RPMI8226 (cell line): ENCODE results near the gene CFAP44.
"Not testable (repeated sequence)": the region's sequence is repeated elsewhere in the genome, so short reads cannot be mapped to it uniquely, and the experiment has no call there.

Experiments
- DNase-seq: peaks from one replicate; pipeline ENCODE4 v3.0.0-alpha.2; 2015

The CFAP44 gene, protein sequence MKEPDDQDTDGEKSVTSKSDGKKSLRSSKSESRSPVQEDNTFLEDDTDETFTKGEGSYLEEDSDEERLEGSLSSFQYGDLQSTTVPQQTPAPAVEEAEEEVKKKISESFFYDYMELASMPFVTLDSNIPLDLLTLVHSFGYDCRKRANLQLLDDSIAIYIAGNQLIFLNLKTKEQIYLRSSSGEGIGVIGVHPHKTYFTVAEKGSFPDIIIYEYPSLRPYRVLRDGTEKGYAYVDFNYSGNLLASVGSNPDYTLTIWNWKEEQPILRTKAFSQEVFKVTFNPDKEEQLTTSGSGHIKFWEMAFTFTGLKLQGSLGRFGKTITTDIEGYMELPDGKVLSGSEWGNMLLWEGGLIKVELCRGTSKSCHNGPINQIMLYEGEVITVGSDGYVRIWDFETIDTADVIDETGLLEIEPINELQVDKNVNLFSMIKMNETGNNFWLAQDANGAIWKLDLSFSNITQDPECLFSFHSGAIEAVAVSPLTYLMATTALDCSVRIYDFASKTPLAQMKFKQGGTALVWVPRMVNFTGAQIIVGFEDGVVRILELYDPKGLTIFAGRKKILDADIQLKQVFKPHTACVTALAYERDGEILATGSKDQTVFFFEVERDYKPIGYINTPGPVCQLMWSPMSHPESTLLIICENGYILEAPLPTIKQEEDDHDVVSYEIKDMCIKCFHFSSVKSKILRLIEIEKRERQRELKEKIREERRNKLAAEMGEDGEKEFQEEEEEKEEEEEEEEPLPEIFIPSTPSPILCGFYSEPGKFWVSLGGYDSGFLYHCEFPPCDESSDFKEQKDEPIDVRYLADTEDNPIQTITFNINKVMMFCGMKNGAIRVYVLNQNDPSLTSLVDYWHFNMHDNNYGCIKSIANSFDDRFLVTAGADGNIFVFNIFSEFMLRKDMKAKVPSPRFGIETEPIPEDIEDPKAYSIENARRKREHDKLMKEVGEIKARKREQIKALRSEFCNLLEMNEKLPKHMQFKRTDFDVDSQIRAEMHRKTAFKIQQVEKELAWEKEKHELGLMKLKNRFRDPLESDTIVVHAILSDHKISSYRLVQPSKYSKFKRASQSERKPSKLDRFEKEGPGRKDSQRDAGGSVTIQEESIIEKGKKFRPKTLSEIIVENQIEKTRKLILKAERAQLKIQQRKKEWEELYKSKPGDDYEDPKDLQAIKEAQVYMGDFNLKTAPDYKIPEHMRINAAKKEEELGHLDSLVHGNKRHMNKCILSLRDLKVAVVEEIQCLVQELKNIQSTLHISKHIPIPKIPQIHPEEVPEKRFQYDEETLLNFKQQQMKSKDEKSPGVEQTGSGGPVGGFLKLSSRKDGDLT (N-terminal part only)

DNA sequence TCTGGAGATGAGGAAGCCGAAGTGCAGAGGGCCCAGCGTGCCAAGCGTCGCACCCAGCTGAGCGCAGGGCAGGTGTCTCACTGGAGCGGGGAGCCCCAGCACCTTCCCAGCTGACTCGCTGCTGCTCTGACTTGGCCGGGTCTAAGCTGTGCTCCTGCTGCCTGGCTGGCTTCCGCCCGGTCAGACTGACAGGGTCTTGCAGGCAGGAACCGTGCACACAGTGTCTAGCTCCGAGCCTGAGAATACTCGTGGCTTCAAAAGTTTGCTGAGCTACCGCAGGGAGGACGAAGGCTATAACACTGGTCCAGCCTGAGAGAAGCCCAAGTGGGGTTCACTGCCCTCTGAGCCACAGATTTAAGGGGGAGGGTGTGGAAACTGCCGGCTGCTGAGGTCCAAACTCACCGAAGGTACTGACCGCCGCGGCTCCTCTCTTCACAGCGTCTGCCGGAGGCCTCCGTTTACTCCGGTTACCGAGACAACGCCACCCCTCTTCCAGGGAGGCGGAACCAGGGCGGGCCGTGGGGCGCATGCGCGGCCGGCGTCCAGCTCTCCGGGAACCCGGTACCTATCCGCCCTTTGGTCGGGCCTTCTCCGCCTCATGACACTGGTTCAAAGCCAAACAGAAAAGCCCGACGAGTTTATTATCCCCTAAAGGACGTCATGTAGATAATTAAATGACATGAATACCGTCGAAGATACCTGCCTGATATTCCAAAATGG is at the start of gene CFAP44:
TSS of gene CFAP44 (minus strand) at position 443 of the 720 bp plus-strand sequence. CDS start 7,829 bp downstream, outside the sequence.
- no peak for DNase-seq

DNA sequence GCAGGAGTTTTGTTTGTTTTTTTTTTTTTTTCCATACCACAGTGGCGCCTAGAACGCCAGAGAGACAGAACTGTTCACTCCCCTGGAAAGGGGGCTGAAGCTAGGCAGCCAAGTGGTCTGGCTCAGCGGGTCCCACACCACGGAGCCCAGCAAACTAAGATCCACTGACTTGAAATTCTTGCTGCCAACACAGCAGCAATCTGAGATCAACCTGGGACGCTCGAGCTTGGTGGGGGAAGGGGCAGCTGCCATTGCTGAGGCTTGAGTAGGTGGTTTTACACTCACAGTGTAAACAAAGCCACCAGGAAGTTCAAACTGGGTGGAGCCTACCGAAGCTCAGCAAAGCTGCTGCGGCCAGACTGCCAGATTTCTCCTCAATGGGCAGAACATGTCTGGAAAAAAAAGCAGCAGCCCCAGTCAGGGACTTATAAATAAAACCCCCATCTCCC is 43.9 kb upstream of the CFAP44 start:
- no peak for DNase-seq

DNA sequence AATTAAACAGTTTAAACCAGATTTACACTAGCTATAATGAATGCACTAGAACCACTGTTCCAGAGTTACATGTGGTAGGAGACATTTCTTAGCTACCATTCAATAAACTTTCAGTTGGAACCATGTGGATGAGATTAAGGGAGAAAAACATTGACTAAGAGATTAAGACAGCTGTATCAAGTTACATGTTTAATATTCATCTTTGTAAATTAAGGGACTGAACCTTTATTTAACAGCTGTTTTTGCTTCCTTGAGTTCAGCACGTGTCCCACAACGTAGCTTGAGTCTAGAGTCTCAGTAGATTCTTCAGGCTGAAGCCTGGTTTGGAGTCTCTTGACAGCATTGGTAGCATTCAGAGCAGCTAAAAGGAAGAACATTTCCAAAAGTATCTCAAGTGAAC is 27.2 kb upstream of the CFAP44 start:
- DNase-seq, result no peak

DNA sequence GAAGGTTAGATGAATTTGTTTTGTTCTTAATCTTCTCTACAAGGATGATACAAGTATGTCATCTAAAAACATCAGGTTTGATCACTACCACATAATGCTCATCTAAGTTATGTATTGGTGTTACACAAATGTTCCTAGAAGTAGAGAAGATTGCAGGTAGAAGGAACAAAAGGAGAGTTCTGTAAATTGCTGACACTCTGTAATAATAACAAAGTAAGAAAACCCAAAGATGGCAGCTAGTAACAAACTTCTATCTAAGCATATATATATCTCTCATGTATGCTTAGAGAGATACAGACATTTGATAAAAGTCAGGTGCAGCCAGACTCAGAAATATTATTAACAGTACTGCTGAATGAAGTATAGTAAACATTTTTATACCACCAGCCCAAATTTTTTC is 20.2 kb upstream of the CFAP44 start:
- no peak for DNase-seq

DNA sequence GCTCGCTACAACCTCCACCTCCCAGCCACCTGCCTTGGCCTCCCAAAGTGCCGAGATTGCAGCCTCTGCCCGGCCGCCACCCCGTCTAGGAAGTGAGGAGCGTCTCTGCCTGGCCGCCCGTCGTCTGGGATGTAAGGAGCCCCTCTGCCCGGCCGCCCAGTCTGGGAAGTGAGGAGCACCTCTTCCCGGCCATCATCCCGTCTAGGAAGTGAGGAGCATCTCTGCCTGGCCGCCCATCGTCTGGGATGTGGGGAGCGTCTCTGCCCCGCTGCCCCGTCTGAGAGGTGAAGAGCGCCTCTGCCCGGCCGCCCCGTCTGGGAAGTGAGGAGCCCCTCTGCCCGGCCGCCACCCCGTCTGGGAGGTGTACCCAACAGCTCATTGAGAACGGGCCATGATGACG is 17.3 kb upstream of the CFAP44 start:
- DNase-seq, result not testable (repeated sequence)

DNA sequence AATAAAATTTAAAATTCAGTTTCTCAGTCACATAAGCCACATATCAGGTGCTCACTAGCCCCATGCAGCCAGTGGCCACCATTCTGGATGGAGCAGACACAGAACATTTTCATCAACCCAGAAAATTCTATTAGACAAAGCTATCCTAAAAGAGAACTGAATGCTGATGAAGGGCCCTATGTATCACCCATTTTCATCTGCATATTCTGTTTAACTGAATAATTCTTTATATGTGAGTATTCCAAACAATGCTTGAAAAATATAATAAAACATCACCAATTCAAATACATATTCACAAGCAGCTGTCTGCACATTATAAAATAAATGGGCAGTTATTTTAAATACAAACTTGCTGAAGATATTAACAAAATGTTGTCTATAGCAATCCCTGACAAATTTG is 14.2 kb upstream of the CFAP44 start:
- no peak for DNase-seq

DNA sequence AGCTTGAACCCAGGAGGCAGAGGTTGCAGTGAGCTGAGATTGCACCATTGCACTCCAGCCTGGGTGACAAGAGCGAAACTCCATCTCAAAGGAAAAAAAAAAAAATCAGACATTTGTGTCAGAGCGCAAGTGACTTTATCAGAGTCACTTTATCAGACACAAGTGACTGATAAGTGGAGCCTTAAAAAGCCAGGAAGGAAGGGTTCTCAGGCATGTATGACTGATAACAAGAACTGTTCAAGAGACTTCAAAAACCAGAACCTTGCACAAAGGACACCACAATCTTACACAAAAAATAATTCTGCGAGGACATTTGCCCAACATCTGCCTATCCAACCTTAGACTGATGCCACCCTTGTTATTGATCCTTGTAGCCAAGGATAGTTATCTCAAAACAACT is 13.3 kb upstream of the CFAP44 start:
- no peak for DNase-seq

DNA sequence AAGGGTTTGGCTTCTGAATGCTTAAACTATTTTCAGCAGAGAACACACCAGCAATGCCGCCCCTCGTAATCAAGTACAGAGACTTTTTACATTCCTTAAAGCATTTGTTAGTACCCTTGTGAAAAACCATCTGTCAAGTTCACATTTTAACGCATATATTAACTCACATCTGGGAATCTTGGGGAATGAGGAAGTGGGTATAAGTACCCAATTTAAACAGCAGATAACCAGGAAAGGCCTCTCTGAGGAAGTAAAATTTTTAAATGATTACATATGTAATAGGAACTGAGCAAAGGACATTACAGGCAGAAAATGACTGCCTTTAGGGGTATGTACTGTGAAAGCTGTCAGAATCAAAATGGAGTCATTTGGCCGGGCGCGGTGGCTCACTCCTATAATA is 12.8 kb upstream of the CFAP44 start:
- DNase-seq, result no peak

DNA sequence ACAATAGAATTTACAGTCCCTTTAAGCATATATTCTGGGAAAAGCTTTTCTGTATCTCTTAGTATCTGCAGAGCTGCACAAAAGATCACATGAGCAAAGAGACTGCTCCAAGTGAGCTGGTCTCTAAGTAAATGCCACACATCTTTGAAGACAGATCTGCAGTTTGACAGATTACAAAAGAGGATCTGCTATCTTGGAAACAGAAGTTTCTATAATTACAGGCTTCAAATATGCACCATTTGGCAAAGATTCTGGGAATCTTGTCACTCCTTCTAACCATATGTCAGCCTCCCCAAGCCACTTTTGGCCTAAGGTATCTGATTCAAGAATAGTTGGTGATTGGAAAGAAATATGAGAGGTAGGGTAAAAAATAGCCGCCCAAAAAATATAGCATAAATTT is 9.6 kb upstream of the CFAP44 start:
- DNase-seq, result no peak

DNA sequence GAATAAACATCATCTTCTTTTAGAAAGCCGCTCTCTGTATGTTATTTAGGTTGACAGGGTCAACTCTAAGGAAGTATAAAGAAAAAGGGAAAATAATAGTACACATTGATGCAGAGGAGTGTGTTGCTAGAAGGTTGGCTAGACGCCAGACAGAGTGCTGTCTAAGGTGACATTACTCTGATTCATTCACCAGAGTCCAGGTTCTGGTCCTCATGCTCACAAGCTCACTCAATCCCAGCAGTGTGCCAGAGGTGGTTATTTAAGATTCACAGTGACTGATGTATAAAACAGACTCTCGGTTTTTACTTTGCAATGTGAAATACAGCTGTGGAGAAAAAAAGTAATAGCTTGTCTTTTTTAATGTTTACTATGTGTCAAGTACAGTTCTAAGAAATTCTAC is 1.7 kb downstream of the CFAP44 start:
- DNase-seq, result no peak

DNA sequence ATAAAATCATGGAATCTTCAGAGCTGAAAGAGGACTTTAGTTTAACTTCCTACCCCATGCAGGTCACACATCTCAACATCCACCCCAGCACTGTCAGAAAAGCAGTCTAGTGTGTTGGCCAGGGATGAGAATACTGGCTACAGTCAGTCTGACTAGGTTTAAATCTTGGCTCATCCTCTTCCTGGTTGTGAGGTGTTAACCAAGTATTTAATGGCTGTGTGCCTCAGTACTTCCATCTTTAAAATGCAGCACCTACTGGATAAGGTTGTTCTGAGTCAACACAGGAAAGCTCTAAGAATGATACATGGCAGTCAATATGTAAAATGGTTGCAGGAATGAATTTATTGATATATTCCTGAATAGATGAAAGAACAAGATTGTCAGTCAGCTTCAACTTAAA is 3.1 kb downstream of the CFAP44 start:
- DNase-seq, result no peak

DNA sequence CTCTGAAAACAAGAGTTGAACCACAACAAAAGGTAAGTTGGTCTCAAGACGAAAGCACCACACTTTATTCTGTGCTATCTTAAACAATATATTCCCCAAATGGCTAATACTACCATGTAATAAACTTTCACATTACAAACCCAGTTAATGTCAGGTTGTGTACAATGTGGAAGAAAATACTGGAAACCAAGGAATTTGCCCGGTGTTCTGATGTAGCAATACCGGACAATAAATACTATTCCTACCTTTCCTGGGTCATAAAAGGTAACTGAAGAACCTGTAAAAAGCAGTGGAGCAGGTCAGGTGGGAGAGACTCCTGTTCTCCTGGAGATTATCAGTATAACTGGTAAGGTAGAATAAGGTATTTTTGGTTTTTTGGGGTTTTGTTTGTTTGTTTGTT is 3.9 kb downstream of the CFAP44 start:
- DNase-seq, result no peak

DNA sequence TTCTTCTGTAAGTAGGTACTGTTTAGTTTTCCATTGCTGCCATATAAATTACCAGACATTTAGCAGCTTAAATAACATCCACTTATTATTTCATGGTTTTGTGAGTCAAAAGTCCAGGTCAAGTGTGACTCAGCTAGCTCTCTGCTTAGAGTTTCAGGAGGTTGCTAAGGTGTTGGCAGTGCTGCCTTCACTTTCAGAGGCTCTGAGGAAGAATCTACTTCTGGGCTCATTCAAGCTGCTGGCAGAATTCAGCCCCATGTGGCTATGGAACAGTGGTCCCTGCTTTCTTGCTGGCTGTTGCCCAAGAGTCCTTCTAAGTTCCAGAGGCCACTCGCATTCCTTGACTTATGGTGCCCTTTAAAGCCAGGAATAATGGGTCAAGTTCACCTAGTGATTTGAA is 4.5 kb downstream of the CFAP44 start:
- no peak for DNase-seq

DNA sequence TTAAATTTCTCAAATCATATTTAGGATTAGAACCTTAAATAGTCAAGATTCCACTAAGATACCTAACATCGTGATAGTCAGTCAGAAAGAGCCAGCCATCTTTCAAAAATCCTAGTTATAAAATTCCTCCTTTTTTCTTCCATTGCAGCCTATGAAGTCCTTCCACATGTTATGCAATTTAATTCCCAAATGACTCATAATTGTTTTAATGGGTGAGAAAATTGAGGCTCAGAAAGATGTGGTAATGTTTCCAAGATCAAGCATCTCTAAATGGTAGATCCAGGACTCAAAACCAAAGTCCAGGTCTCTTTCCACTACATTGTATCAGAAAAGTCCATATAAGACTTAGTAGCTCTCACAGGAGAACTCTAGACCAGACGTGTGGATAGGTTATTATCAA is 9.5 kb downstream of the CFAP44 start:
- no peak for DNase-seq

DNA sequence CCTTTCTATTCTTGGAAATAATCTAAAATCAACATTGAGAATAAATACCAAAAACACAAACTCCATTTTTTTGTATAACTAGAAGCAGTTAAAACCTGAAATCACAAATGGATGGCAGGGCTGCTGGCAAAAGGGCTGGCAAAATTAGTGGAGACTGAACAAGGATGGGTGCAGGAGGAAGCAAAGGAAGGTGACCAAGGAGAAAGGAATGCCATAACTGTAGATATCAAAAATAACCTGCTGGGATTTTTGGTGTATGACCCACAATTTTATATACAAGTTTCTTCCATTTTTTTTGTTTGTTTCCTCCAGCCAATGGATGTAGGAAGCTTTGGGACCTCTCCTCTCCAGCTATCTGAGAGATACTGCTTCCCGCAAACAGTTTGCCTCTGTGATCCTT is 12.7 kb downstream of the CFAP44 start:
- no peak for DNase-seq

DNA sequence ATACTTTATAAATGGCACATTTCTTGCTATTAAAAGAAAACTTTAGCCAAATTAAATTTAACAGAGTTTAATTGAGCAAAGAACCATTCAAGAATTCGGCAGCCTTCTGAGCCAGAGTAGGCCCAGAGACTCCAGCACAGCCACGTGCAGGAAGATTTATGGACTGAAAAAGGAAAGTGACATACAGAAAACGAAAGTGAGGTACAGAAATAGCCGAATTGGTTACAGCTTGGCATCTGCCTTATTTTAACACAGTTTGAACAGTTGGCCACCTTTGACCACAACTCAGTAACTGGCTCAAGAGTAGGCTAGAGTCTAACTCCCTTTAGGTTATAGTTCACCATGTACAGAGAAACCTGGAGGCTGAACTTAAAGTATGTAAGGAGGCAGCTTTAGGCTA is 17.6 kb downstream of the CFAP44 start:
- DNase-seq, result no peak

DNA sequence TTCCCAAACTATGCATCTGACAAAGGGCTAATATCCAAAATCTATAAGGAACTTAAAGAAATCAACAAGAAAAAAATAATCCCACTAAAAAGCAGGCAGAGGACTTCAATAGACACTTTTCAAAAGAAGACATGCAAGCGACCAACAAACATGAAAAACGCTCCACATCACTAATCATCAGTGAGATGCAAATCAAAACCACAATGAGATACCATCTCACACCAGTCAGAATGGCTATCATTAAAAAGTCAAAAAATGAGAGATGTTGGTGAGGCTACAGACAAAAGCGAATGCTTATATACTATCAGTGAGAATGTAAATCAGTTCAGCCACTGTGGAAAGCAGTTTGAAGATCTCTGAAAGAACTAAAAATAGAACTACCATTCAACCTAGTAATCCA is 20.2 kb downstream of the CFAP44 start:
- DNase-seq, result no peak

DNA sequence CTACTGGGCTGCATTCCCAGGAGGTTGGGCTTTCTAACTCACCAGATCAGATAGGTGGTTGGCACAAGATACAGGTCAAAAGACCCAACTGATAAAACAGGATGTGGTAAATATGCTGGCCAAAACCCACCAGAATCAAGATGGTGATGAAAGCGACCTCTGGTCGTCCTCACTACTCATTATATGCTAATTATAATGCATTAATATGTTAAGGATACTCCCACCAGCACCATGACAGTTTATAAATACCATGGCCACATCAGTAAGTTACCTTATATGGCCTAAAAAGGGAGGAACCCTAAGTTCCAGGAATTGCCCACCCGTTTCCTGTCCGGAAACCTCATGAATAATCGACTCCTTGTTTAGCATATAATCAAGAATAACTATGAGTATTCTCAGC is 31.6 kb downstream of the CFAP44 start:
- DNase-seq, result no peak

DNA sequence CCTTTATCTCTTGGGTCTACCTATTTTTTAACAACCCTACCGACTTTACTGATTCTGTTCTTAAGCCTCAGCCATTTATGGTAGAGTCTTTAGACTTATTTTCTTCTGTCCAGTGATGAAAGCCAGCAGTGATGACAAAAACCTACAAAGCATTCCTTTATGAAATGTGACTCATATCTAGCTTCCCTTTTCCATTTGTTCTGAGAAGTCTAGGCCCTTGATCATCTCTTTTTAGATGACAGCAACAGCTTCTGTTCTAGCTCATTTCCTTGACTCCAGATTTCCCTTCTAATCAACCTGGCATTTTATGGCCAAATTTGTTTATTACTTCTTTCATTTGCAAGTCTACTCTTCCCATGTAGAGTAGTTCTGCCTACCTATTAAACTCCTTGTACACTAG is 36.1 kb downstream of the CFAP44 start:
- DNase-seq, result no peak

DNA sequence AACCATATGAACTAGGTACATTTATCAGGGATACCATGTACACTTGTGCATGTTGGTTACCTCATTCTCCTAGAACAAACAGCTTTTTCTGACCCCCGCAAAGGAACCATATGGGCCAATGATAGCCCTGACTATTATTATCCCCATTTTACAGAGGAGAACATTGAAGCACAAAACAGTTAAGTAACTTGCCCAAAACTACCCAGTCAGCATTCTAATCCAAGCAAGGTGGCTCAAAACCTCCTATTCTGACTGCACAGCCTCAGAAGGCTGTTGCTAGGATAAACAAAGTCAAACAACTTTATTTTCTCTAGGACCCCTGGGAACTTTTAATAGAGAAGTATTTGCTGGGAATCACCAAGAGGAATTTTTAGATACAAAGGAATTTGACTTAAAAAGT is 36.7 kb downstream of the CFAP44 start:
- DNase-seq, result no peak
